NCI-H226 (cell line): Measurements from ENCODE around the gene ACAT2.
"Not testable (repeated sequence)": the region's sequence is repeated elsewhere in the genome, so short reads cannot be mapped to it uniquely, and the experiment has no call there.

Source experiments
- DNase-seq: peaks from one replicate; pipeline ENCODE4 v3.0.0-alpha.2; 2015

Gene ACAT2

GRCh38 chr6:159816775-159817174 lies 54.9 kb downstream of the ACAT2 start:
- not testable (repeated sequence) for DNase-seq

- no peak for DNase-seq
These were observed 56.3 kb downstream of the ACAT2 start for GRCh38 chr6:159817951-159818739.

GRCh38 chr6:159819098-159819497 lies 57.3 kb downstream of the ACAT2 start:
- DNase-seq, result no peak

- no peak for DNase-seq
These were observed 58.2 kb downstream of the ACAT2 start for GRCh38 chr6:159819932-159820640.

- no peak for DNase-seq
These were observed 59.3 kb downstream of the ACAT2 start for GRCh38 chr6:159821122-159821521.

- no peak for DNase-seq
These were observed 59.9 kb downstream of the ACAT2 start for GRCh38 chr6:159821726-159822125.

- DNase-seq, result no peak
These were observed 62.1 kb downstream of the ACAT2 start for GRCh38 chr6:159823953-159824352.

GRCh38 chr6:159824690-159825089 lies 62.8 kb downstream of the ACAT2 start:
- not testable (repeated sequence) for DNase-seq

- DNase-seq, result no peak
These were observed 64.2 kb downstream of the ACAT2 start for GRCh38 chr6:159826004-159826403.

- DNase-seq, result no peak
These were observed 65.3 kb downstream of the ACAT2 start for GRCh38 chr6:159826968-159827647.

- DNase-seq, result no peak
These were observed 66.2 kb downstream of the ACAT2 start for GRCh38 chr6:159828074-159828473.
